A549 (cell line): Measurements from ENCODE around the gene EMP3. TPM values are rescaled to one million over a fixed set of nuclear protein-coding genes. Genes with fewer than 3 reads are reported as not detected.
A peak's percentile ranks its signal among the peaks of the same experiment; 100 is the strongest.

Experiments
- ATAC-seq, 2 experiments: fragments of 200-7000 bp in 1 of 2; fragments of >200 bp in 1 of 2; cut with Nextera tagmentation in 1 of 2; cut with Tn5 transposase in 1 of 2; 3 replicates each; pipeline versions ENCODE4 v1.8.0 to v1.9.1; 2018 to 2020; ENCODE audit warnings: mild to moderate bottlenecking in 1 of 2, moderate library complexity in 1 of 2
- CTCF ChIA-PET: fragments of 300-600 bp; sonication (Branson Sonifier 250); formaldehyde crosslinking; extraction: SDS; loops from one replicate; lab custom pipeline; 2021; ENCODE audit warnings: antibody characterized with exemption, inconsistent platforms; lab: Yijun Ruan, JAX
- POLR2A ChIA-PET: fragments of 350-600 bp; formaldehyde crosslinking; extraction: SDS; loops from one replicate; lab custom pipeline; 2021; ENCODE audit warnings: antibody characterized with exemption, inconsistent platforms; lab: Yijun Ruan, JAX
- DNase-seq, 2 experiments: peaks; one replicate each; pipeline versions ENCODE4 v3.0.0 to v3.0.0-alpha.2; 2011 to 2016; ENCODE audit warnings: low read depth in 1 of 2, low spot score in 1 of 2
- FAIRE-seq: peaks from 2 replicates; lab custom pipeline; 2011; peaks lifted over from hg19 to GRCh38; lab: Jason Lieb, UNC
- H3K27ac ChIP-seq, 2 experiments: fragments of >200 bp; sonication (Bioruptor Twin); formaldehyde crosslinking; 3 replicates each; pipeline ENCODE4 v1.5.1; 2016 to 2017
- H3K4me1 ChIP-seq: fragments of >200 bp; sonication (Bioruptor Twin); formaldehyde crosslinking; 3 replicates; pipeline ENCODE4 v1.6.1; 2016
- H3K4me2 ChIP-seq: fragments of >200 bp; sonication (Bioruptor Twin); formaldehyde crosslinking; 3 replicates; pipeline ENCODE4 v1.6.1; 2016
- H3K4me3 ChIP-seq: fragments of >200 bp; sonication (Bioruptor Twin); formaldehyde crosslinking; 3 replicates; pipeline ENCODE4 v1.5.1; 2016
- H3K9me3 ChIP-seq: fragments of >200 bp; sonication (Bioruptor Twin); formaldehyde crosslinking; 3 replicates; pipeline ENCODE4 v1.6.1; 2016
- ATOH8 ChIP-seq: fragments of 250-450 bp; sonication (Bioruptor Pico); IDR thresholded peaks from 2 replicates; pipeline ENCODE4 v1.5.0; 2020; ENCODE audit warnings: low read depth, mild to moderate bottlenecking, moderate library complexity
- CEBPB ChIP-seq, 2 experiments: fragments of >200 bp in 1 of 2; sonication (Bioruptor Twin) in 1 of 2; formaldehyde crosslinking in 1 of 2; IDR thresholded peaks; 2 replicates each; pipeline ENCODE4 v1.6.1; 2012 to 2016
- CHD4 ChIP-seq: fragments of 200-600 bp; sonication (generic); IDR thresholded peaks from 2 replicates; pipeline ENCODE4 v1.6.1; 2016; ENCODE audit warnings: antibody characterized with exemption, mild to moderate bottlenecking, borderline replicate concordance
- CTCF ChIP-seq: fragments of >200 bp; sonication (Bioruptor Twin); formaldehyde crosslinking; IDR thresholded peaks from 3 replicates; pipeline ENCODE4 v1.5.1; 2016
- EP300 ChIP-seq, 2 experiments: fragments of >200 bp; sonication (Bioruptor Twin); formaldehyde crosslinking; IDR thresholded peaks; 2 replicates in 1 of 2; 3 replicates in 1 of 2; pipeline ENCODE4 v1.6.1; 2016 to 2017
- ESRRA ChIP-seq: fragments of 150-350 bp; IDR thresholded peaks from 2 replicates; pipeline ENCODE4 v1.6.1; 2014; ENCODE audit warnings: mild to moderate bottlenecking, low read length, borderline replicate concordance
- FOSL2 ChIP-seq, 2 experiments: fragments of 450-650 bp in 1 of 2; fragments of >200 bp in 1 of 2; sonication (Bioruptor Twin) in 1 of 2; formaldehyde crosslinking; IDR thresholded peaks; 2 replicates each; pipeline versions ENCODE4 v1.5.0 to v1.6.1; 2016 to 2020; ENCODE audit warnings: mild to moderate bottlenecking in 1 of 2, moderate library complexity in 1 of 2
- HDAC2 ChIP-seq: fragments of 200-600 bp; sonication (generic); IDR thresholded peaks from 2 replicates; pipeline ENCODE4 v1.6.1; 2016
- HEYL ChIP-seq: fragments of 250-450 bp; sonication (Bioruptor Pico); IDR thresholded peaks from 2 replicates; pipeline ENCODE4 v1.8.0; 2021; ENCODE audit warnings: mild to moderate bottlenecking, moderate library complexity
- HOXB5 ChIP-seq: fragments of 250-450 bp; sonication (Bioruptor Pico); IDR thresholded peaks from 2 replicates; pipeline ENCODE4 v1.5.0; 2020; ENCODE audit warnings: mild to moderate bottlenecking, moderate library complexity
- JUNB ChIP-seq: fragments of >200 bp; sonication (Bioruptor Twin); formaldehyde crosslinking; IDR thresholded peaks from 2 replicates; pipeline ENCODE4 v1.6.1; 2016
- KDM1A ChIP-seq: fragments of 200-600 bp; sonication (generic); IDR thresholded peaks from 2 replicates; pipeline ENCODE4 v1.6.1; 2016; ENCODE audit warnings: low read depth, mild to moderate bottlenecking
- KDM5A ChIP-seq: fragments of 200-600 bp; sonication (generic); IDR thresholded peaks from 2 replicates; pipeline ENCODE4 v1.6.1; 2016; ENCODE audit warnings: antibody characterized with exemption, mild to moderate bottlenecking
- MAX ChIP-seq: IDR thresholded peaks from 2 replicates; pipeline ENCODE4 v1.6.1; 2012
- MAZ ChIP-seq: fragments of 150-350 bp; IDR thresholded peaks from 2 replicates; pipeline ENCODE4 v1.6.1; 2014; ENCODE audit warnings: antibody characterized with exemption, low read depth, low read length, borderline replicate concordance
- MYC ChIP-seq: IDR thresholded peaks from 2 replicates; pipeline ENCODE4 v1.6.1; 2012; ENCODE audit warnings: mild to moderate bottlenecking, inconsistent platforms, low read length, improper control_type of control experiment, borderline replicate concordance
- NFE2L2 ChIP-seq: fragments of 150-350 bp; conservative IDR thresholded peaks from 2 replicates; pipeline ENCODE4 v1.6.1; 2014; ENCODE audit warnings: low read length
- NR3C1 ChIP-seq: fragments of >200 bp; sonication (Bioruptor Twin); formaldehyde crosslinking; IDR thresholded peaks from 3 replicates; pipeline ENCODE4 v1.6.1; 2017
- RAD21 ChIP-seq, 2 experiments: fragments of >200 bp in 1 of 2; sonication (Bioruptor Twin) in 1 of 2; formaldehyde crosslinking in 1 of 2; IDR thresholded peaks in 1 of 2; conservative IDR thresholded peaks in 1 of 2; 2 replicates in 1 of 2; 3 replicates in 1 of 2; pipeline ENCODE4 v1.6.1; 2012 to 2018; ENCODE audit warnings: inconsistent platforms in 1 of 2
- RCOR1 ChIP-seq: fragments of 150-350 bp; IDR thresholded peaks from 2 replicates; pipeline ENCODE4 v1.6.1; 2014; ENCODE audit warnings: antibody characterized with exemption, low read length, low read depth
- SMC3 ChIP-seq: fragments of >200 bp; sonication (Bioruptor Twin); formaldehyde crosslinking; IDR thresholded peaks from 3 replicates; pipeline ENCODE4 v1.6.1; 2018; ENCODE audit warnings: inconsistent platforms
- TP53 ChIP-seq: fragments of 250-450 bp; sonication (Bioruptor Pico); IDR thresholded peaks from 2 replicates; pipeline ENCODE4 v1.5.0; 2021; ENCODE audit warnings: mild to moderate bottlenecking, moderate library complexity
- USF2 ChIP-seq: fragments of 450-650 bp; IDR thresholded peaks from 2 replicates; pipeline ENCODE4 v1.6.1; 2014; ENCODE audit warnings: antibody characterized with exemption
- ZC3H11A ChIP-seq: fragments of 450-650 bp; IDR thresholded peaks from 2 replicates; pipeline ENCODE4 v1.6.1; 2014; ENCODE audit warnings: antibody characterized with exemption, mild to moderate bottlenecking
- ZFP36 ChIP-seq: fragments of 450-650 bp; IDR thresholded peaks from 2 replicates; pipeline ENCODE4 v1.6.1; 2014; ENCODE audit warnings: borderline replicate concordance; ENCODE audit not compliant: partially characterized antibody
- ZNF302 ChIP-seq: fragments of 250-450 bp; sonication (Bioruptor Pico); IDR thresholded peaks from 2 replicates; pipeline ENCODE4 v1.9.0; 2021; ENCODE audit warnings: inconsistent platforms, mild to moderate bottlenecking, moderate library complexity
- ZSCAN20 ChIP-seq: fragments of 250-450 bp; sonication (Bioruptor Pico); IDR thresholded peaks from 2 replicates; pipeline ENCODE4 v1.8.0; 2022; ENCODE audit warnings: mild to moderate bottlenecking, moderate library complexity
- WGBS: methylation state at CpG from one replicate; pipeline ENCODE4 v1.1.6; 2017; ENCODE audit errors: missing lambda C conversion rate; 5-methylcytosine and 5-hydroxymethylcytosine counted together
- polyA plus RNA-seq, 4 experiments: library from polyadenylated mRNA; depleted of rRNA in 3 of 4; stranded (reverse); fragments of >200 nt; fragmentation: RNase III in 1 of 4; extraction: RNeasy Plus Mini Kit Qiagen cat#74134 plus additional on column Dnase treatment in 1 of 4; gene quantifications; 2 replicates in 3 of 4; 3 replicates in 1 of 4; pipeline ENCODE4 v1.2.3, GENCODE V29; 2011 to 2017
- TF ChIP-seq, protein P1 (sequence below): fragments of 250-450 bp; sonication (Bioruptor Pico); IDR thresholded peaks from 2 replicates; pipeline ENCODE4 v1.5.0; 2021; ENCODE audit warnings: mild to moderate bottlenecking, moderate library complexity, borderline replicate concordance

The EMP3 gene
- polyA plus RNA-seq, 2 of the 4 experiments (the other 2 are of a cell fraction) = 147 to 580 TPM

GRCh38 chr19:48287748-48288147 lies 37.6 kb upstream of the EMP3 start (continued):
- TF ChIP-seq ZSCAN20 (CRISPR knock-in tag) (no peak), NR3C1 (no peak), EP300 (IDR thresholded peaks at IDR 0.05) (no peak), MAZ (no peak)

GRCh38 chr19:48290401-48290770 lies 35.0 kb upstream of the EMP3 start:
- Histone ChIP-seq H3K4me3 (peak overlapping the region; percentile 49; the same call in 2 of the 3 replicates), H3K4me2 (peak overlapping the region; percentile 90), H3K4me1 (peaks cover 8% of the 10 kb centered on the region), H3K27ac (peak overlapping the region in 1 of 2 experiments; percentile 81; a peak in 4 of 6 replicates), H3K9me3 (peaks cover 23% of the 10 kb centered on the region)
- peak; percentile 69 to 74 for ATAC-seq
- ChIA-PET CTCF (interaction anchor here (0.6 to 15.7 kb wide), 20 partner anchors 10 to 329 kb away, joined by 3 to 499 read pairs (median 5); partner anchors contain the start of genes EMP3, KDELR1 and ZNF114), POLR2A (no interaction called here)
- TF ChIP-seq KDM1A (no peak), FOSL2 (IDR thresholded peaks at IDR 0.05) (no peak), FOSL2 (CRISPR knock-in tag; IDR thresholded peaks at IDR 0.05) (peak; percentile 52; the same call in 1 of the 2 replicates)
- 14% methylated on average over 10 of the region's 10 CpGs for WGBS
- FAIRE-seq = no peak
- DNase-seq = peak; percentile 35 to 70

- peaks cover 8% of the 10 kb centered on the region for H3K4me1 ChIP-seq
- CTCF ChIA-PET = interaction anchor here (0.6 to 15.7 kb wide), 25 partner anchors 9 to 330 kb away, joined by 3 to 499 read pairs (median 4); partner anchors contain the start of genes EMP3, KDELR1 and ZNF114
- POLR2A ChIA-PET = no interaction called here
- H3K4me2 ChIP-seq = peak overlapping the region; percentile 90
- FAIRE-seq (no peak), ATAC-seq (peak; percentile 86 to 91), DNase-seq (peak; percentile 87 to 91)
- 2% methylated on average over 34 of the region's 45 CpGs for WGBS
- H3K27ac ChIP-seq = peak overlapping the region; percentile 34 to 81; a peak in 5 of 6 replicates
- H3K9me3 ChIP-seq = peaks cover 18% of the 10 kb centered on the region
- peak overlapping the region; percentile 49 for H3K4me3 ChIP-seq
- no peak for TF ChIP-seq TP53 (CRISPR knock-in tag)
- no peak for TF ChIP-seq KDM5A
- no peak for TF ChIP-seq HOXB5 (CRISPR knock-in tag)
- peak; percentile 92 to 93 for TF ChIP-seq RAD21 (conservative IDR thresholded peaks at IDR 0.05 in 1 of 2, IDR thresholded peaks at IDR 0.05 in 1 of 2)
- TF ChIP-seq ZC3H11A = no peak
- TF ChIP-seq ATOH8 (CRISPR knock-in tag) = no peak
- TF ChIP-seq KDM1A = 0 out of 2 replicates have a peak, but pooled peaks have one; percentile 39
- peak; percentile 99 for TF ChIP-seq SMC3
- TF ChIP-seq CHD4 = no peak
- no peak for TF ChIP-seq USF2
- TF ChIP-seq CTCF = peak; percentile 99
- no peak for TF ChIP-seq NFE2L2
- TF ChIP-seq ZNF302 = no peak
- TF ChIP-seq ESRRA = no peak
- no peak for TF ChIP-seq CEBPB (IDR thresholded peaks at IDR 0.05)
- no peak for TF ChIP-seq RCOR1
- TF ChIP-seq ZFP36 = peak; percentile 51
- no peak for TF ChIP-seq HDAC2
- no peak for TF ChIP-seq JUNB
- TF ChIP-seq, protein P1, sequence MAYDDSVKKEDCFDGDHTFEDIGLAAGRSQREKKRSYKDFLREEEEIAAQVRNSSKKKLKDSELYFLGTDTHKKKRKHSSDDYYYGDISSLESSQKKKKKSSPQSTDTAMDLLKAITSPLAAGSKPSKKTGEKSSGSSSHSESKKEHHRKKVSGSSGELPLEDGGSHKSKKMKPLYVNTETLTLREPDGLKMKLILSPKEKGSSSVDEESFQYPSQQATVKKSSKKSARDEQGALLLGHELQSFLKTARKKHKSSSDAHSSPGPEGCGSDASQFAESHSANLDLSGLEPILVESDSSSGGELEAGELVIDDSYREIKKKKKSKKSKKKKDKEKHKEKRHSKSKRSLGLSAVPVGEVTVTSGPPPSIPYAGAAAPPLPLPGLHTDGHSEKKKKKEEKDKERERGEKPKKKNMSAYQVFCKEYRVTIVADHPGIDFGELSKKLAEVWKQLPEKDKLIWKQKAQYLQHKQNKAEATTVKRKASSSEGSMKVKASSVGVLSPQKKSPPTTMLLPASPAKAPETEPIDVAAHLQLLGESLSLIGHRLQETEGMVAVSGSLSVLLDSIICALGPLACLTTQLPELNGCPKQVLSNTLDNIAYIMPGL (CRISPR knock-in tag) = no peak
- TF ChIP-seq MYC = no peak
- peak; percentile 56 for TF ChIP-seq MAX
- no peak for TF ChIP-seq HEYL (CRISPR knock-in tag)
Measured at GRCh38 chr19:48290771-48291488, 34.4 kb upstream of the EMP3 start.
